ENCODE data around the gene GSG1.
"Not testable (repeated sequence)": the region's sequence is repeated elsewhere in the genome, so short reads cannot be mapped to it uniquely, and the experiment has no call there.

Gene GSG1

DNA sequence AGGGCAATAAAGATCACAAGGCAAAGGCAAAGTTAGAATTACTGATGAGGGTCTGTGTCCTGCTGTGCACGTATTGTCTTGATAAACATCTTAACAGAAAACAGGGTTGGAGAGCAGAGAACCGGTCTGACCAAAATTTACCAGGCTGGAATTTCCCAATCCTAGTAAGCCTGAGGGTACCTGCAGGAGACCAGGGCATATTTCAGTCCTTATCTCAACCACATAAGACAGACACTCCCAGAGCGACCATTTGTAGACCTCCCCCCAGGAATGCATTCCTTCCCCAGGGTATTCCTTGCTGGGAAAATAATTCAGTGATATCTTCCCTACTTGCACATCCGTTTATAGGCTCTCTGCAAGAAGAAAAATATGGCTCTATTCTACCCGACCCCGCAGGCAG is 49.9 kb downstream of the GSG1 start:
- not testable (repeated sequence) for DNase-seq (ENCODE audit: low read depth)

DNA sequence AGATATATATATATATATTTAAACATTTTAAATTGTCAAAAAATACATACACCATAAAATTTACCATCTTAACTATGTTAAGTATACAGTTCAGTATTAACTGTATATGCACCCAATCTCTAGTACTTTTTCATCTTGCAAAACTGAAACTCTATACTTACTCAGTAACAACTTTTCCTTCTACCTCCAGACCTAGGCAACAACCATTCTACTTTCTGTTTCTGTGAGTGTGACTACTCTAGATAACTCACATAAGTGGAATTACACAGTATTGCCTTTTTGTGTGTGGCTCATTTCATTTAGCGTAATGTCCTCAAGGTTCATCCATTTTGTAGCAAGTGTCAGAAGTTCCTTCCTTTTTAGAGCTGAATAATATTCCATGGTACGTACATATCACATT is 51.0 kb downstream of the GSG1 start:
- DNase-seq (ENCODE audit: low read depth), result no peak

DNA sequence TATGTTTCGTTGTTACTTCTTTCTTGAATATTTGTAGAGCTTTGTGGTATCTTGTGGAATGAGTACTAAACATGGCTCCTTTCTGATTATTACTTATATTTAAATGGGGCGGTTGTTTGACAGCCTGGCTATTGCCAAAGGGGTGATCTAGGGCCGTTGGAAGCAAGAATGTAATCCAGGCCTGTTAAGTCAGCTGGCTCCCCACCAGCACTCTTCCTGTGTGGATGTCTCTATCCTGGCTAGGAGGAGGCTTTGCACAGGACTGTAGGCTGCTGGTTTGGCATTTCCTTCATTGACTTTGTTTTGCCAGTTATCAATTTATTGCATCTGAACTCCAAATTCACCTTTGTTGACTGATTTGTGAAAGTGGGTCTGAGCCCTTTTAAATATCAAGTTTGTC is 53.7 kb downstream of the GSG1 start:
- DNase-seq (ENCODE audit: low read depth), result no peak

DNA sequence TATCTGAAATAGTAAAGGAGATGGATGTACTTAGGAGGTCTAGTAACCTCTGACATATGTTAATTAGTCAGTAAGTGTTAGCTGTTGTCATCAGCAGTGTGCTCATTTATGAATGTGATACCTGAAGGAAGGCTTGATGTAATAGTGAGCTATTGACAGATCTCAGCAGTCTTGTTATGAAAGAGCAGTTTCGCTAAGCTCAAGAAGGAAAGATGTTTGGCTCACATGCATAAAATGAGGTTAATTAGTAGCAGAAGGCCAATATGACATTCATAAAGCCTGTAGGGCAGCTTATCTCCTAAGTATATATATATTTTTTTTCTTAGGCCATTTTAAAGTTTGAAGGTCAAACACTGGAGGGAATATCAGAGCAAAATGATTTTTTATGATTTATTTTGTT is 56.5 kb downstream of the GSG1 start:
- DNase-seq (ENCODE audit: low read depth), result no peak

DNA sequence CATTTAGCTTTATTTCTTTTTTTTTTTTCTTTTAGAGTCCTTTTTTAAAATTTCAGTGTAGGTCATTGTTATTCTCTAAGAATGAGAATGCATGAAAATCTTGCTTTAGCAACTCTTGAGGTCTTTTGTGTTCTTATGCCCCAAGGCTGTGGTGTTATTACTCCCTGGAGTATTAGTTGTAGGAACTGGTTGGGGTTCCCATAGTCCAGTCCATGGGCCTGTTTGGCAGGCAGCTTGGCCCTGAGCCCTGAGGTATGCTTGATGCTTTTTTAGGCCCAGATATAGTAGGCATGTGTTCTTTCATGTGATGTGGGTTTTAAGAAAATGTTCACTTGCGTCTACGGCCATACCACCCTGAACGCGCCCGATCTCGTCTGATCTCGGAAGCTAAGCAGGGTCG is 57.7 kb downstream of the GSG1 start:
- DNase-seq (ENCODE audit: low read depth), result no peak

DNA sequence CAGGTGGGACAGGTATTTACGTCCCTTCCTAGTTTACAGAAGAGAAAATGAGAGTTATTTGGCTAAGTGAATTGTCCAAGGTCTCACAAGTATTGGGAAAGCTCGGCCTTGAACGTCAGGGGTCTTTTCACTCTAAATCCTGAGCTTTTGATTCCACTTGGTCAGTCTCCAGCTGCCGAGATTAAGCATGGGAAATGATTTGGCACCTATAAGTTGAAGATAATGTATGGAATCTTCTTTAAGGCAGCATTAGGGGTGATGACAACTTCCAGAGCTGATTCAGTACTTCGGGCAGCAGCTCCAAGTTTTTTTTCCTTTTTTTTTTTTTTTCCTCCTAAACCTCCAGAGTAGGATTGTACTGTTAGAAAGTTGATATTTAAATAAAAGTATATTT is 58.6 kb downstream of the GSG1 start:
- no peak for DNase-seq (ENCODE audit: low read depth)

DNA sequence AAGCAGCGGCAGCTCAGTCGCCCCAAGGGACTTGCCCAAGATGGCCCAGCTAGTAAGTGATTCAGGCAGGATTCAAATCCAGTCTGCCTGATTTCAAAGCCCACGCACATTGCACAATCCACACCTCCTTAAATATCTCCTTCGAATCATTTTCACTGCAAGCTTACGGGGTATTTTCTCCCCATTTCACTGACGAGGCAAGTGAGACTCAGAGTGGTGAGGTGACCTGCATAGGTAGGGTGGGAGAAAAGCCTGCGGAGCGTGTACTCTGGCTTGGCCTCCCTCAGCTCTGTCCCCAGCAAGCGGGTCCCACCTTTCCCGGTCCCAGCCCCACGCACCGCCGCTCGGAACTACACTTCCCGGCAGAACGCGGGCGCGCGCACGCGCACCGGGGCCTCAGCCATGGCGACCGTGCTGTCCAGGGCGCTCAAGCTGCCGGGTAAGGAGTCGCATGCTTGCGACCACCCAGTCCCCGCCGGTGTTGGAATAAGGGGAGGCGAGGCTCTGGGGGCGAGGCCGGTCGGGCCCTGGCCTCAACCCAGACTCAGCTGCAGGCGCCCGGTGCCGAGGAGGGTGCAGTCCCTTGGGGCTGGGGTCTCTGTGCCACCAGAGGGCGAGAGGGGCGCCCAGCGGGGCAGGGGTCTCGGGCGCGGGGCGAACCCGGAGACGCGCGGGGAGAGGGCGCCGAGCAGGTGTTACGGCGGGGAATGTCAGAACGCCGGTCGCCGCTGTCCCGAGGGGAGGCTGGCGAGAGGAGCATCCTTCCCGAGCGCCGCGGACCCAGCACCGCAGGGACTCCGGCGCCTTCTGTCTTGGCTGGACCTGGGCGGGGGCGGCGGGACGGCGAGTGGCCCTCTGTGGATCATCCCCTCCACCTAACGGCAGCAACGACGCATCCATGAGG is 59.2 kb downstream of the GSG1 start, which contains the start of gene FAM234B:
Gene FAM234B, plus strand, starts transcription at position 380 of the 904 bp plus-strand sequence. Its CDS starts 23 bp downstream, at position 403.
- DNase-seq (ENCODE audit: low read depth), result peak; percentile 60

DNA sequence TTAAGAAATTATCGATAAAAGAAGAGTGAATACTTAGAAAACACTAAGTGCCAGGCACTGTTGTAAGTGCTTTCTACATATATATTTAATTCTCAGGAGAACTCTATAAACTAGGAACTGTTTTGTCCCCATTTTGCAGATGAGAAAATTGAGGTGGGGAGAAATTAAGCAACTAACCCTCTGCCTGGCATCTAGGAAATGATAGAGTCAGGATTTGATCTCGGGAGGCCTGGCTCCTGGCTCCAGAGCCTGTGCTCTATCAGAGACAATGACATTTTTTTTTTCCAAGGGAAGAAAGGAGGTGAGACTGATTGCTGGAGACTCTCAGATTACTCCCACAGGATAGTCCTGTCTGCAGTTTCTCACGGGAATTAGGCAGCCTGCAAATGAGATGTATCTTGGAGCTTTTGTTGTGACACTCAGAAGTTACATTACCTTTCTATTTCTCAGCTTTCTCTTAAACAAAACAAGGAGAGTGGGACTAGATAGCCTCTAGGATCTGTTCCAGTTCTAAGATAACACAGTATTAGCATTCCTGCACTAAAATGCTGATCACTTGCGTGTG is 60.7 kb downstream of the GSG1 start:
- no peak for DNase-seq (ENCODE audit: low read depth)

DNA sequence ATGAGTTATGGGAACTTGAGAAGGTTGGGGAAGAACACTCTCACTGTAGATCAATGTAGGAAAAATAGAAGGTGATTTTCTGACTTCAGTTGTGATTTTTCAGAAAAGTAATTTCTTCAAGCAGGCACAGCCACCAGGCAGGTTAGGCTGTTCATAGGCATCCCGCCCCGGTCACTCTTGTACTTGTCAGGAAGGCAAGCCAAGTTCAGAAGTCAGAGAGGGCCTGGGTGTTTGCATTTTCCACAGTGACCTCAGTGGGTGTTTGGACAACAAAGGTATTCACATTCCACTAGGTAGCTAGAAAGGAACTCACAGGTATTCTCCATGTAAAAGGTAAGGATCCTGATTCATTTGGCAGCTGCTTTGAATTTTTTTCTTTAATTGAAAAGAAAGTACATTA is 62.2 kb downstream of the GSG1 start:
- DNase-seq (ENCODE audit: low read depth), result no peak

DNA sequence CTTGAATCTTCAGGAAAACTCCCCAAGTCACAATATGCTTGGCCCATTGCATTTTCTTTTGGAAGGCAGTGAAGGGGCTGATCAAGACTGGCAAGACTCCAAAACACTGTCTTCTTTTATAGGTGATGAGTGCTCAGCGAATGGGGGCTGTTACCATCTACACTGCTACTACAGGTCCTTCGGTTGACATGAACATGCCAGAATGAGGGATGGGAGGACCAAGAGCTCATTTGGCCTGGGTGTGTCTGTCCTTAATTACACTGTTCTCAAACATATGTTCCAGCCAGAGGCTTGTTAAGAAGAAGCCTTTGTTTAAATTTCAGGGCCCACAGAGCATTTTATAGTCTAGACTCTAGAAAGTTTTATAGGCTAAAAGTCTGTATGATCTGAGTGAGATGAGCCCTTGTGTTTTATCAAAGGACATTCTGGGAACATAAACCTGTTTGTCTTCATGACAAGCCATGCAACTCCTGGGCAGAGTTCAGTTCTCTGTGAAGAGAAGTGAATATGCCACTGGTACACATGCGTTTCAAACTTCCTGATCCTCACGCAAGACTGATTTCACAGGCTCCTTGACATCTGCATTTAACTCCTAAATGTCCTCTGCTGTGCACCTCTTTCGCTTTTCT is 64.0 kb downstream of the GSG1 start:
- no peak for DNase-seq (ENCODE audit: low read depth)

DNA sequence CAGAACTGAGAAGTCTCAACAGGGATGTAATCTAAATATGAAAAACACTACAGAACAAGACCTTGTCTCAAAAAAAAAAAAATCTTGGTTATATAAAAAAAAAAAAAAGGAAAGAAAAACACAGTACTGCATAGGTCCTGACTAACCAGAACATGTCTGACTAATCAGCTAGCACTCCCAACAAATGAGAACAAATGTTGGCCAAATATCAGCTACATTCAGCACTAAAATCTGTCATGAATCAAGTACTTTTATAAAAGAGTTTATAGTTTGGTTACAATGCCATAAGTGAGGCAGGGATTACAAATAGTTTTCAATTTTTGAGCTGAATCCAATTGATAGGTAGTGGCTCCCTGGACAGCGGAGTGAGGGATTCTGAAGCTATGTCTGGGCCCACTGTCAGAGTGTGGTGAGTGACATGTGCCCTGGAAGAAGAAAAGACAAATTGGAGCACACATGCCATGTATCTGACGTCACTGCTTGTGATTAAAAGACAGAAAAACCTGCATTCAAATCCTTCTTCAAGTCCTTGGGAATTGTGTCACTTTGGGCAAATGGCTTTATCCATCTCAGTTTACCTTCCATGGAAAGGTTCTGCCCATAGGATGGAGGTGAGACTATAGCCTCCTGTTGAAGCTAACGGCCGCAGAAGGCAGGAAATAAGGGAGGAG is 64.8 kb downstream of the GSG1 start:
- DNase-seq (ENCODE audit: low read depth), result no peak

DNA sequence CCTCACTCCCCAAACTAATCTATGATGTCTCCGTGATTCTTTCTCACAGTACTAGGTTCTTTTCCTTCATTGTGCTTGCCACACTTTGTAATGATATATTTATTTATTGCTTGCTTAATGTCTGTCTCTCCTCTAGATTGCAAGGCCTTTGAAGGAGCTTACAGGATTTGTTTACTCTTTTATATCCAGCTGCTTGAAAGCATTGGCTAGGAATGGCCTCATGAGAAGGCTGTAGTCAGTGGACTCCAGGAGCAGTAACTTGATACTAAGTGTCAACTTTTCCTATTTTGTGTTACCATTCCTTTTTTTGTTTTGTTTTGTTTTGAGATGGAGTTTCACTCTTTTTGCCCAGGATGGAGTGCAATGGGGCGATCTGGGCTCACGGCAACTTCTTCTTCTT is 66.6 kb downstream of the GSG1 start:
- no peak for DNase-seq (ENCODE audit: low read depth)

DNA sequence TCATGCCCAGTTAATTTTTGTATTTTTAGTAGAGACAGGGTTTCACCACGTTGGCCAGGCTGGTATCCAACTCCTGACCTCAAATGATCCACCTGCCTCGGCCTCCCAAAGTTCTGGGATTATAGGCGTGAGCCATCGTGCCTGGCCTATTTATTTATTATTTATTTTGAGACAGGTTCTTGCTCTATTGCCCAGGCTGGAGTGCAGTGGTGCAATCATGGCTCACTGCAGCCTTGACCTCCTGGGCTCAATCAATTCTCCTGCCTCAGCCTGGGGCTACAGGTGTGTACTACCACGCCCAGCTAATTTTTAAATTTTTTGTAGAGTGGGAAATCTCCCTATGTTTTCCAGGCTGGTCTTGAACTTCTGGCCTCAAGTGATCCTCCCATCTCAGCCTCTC is 68.1 kb downstream of the GSG1 start:
- not testable (repeated sequence) for DNase-seq (ENCODE audit: low read depth)
